GM19023 (cell line): ENCODE results near the gene PIAS3.
"Not testable (repeated sequence)": the region's sequence is repeated elsewhere in the genome, so short reads cannot be mapped to it uniquely, and the experiment has no call there.

ENCODE experiments used
- ATAC-seq: cut with Tn5 transposase; IDR thresholded peaks from one replicate; pipeline ENCODE4 v1.9.1; 2021; ENCODE audit warnings: mild to moderate bottlenecking, moderate library complexity; ENCODE audit not compliant: unreplicated experiment

Gene PIAS3

DNA sequence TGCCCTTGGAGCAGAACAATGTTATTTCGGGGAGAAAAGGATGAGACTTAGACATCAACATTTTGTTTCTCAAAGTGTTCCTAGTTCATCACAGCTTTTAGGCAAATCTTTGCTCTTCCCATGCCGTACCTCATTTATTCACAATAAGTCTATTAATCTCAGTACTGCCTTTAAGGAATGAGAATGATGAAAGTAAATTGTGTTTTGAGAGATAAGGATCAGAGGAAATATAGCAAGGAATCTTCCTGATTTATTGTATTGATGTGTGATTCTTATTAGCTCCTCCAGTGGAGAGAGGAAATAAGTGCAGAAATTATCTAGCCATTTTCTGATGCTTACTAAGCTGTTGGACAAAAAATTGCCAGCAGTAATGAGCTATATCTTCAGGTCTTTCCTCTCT is 32.9 kb downstream of the PIAS3 start:
- ATAC-seq: no peak

DNA sequence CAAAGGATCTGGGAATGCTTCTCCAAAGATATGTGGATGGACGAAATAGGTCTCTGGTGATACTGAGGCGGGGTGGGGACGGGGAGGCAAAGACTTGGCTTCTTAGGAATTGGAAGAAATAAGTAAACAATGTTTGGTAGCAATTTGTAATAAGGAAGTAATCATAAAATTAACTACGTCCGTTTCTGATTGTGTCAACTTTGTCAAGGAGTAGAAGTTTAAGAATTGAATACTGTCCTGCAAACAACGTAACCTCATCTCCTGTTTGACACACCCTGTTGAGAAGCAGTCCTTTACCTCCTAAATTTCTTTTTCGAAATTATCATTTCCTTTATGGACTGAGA is 34.4 kb downstream of the PIAS3 start:
- ATAC-seq: no peak

DNA sequence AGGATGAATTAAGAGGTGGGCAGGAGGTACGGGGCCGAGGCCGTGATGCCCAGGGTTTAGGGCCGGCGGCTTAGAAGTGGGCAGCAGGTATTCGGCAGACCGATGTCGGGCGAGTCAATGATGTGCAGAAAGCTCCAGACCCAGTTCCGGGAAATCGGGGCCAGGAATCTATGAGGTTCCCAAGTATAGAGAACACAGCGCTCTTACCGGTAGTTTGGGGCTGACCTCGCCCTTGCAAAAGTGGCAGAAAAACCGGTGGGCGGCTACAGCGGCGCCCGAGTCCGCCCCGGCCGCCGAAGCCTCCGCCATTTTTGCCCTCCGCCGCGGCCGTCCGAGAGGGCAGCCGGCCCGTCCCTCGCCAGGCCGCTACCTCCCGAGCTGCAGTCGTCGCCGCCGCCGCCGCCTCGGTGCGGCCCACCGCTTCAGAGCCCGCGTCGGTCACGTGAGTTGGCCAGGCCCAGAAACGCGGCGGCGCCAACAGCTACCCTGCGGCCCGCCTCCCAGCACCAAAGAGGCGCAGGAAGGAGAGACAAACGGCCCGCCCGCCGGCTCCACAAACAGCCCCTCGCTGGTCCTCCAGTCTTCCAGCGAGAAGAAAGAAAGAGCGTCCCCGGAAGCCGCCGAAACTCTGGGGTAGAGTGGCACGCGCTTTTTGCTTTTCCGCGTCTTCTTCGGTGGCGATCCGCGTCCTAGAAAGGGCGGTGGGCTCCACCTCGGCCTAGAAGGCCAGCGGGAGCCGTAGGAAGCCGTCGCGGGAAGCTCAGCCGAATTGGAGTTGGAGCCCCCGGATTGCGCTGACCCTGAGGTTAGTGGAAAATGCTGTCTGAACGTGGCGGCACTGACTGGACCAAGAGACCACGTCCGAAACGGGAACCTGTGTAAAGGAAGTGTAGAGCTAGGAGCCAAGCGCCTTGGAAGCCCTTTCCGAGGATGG is 35.0 kb downstream of the PIAS3 start, which contains the start of the genes POLR3C and RNF115:
POLR3C (plus strand) TSS at position 636 of the 934 bp plus-strand sequence. CDS start 1,577 bp downstream, outside the sequence.
RNF115 (minus strand) TSS at position 531 of the 934 bp plus-strand sequence; CDS start at position 309, 222 bp downstream.
- ATAC-seq: peak; percentile 88

DNA sequence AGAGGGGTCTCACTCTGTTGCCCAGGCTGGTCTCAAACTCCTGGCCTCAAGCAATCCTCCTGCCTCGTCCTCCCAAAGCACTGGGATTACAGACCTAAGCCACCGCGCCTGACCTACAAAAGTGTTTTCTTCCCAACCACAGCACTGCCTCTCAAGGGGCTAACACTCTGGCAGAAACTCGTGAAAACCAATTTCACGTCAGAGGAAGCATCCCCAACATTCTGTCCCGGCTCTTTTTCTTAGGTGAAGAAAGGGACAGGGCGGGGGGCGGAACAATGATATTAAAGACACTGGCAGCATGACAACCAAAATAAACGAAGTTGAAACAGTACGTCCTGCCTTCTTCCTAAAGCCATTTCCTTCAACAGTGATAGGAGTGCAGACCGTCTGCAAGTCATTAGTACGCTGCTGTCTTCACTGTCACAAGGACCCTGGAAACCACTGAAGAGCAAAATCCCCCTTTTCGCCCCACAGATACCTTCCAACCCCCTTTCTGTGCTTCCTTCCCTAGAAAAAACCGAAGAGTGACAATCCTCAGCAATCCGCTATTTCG is 36.0 kb downstream of the PIAS3 start:
- not testable (repeated sequence) for ATAC-seq

DNA sequence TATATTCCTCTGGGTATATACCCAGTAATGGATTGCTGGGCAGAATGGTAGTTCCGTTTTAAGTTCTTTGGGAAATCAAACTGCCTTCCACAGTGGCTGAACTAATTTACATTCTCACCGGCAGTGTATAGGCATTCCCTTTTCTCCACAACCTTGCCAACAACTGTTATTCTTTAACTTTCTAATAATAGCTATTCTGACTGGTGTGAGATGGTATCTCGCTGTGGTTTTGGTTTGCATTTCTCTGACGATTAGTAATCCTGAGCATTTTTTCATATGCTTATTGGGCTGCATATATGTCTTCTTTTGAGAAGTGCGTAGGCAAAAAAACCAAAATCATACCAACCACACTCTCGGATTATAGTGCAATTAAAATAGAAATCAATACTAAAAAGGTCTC is 40.8 kb downstream of the PIAS3 start:
- ATAC-seq: not testable (repeated sequence)

DNA sequence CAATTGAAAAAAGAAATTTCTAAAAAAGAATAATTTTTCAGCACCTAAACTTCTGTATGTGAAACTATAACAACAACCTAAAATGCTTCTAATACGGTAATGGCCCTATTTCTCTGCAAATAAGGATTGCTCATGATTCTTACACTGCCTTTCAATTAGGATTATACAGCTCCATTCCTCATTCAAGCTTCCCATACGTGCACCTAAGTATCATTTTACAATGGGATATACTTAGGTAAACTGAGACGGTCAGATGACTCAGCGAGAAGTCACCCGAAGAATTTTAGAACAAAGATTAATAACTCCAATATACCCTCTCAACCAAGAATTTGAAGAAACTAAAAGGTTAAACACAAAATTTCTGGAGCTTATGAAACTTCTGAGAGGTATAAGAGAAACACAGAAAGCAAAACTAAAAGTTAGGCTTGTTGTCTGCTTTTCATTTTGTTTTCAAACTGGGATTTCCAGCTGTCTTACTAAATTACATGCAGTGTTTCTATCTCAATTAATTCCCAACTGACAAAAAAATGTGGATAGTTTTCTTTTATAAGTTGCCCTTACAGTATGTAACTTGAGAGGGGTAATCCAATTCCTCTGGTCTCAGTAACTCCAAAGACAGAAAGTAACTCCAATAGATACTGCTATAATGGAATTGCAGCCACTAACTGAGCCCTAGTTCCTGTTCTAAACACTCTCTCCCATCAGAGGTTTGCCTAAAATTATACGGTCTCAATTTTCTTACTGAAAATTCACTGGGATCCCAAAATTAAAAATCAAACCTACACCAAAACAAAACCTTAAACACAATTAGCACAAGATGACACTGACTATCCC is 45.7 kb downstream of the PIAS3 start:
- not testable (repeated sequence) for ATAC-seq

DNA sequence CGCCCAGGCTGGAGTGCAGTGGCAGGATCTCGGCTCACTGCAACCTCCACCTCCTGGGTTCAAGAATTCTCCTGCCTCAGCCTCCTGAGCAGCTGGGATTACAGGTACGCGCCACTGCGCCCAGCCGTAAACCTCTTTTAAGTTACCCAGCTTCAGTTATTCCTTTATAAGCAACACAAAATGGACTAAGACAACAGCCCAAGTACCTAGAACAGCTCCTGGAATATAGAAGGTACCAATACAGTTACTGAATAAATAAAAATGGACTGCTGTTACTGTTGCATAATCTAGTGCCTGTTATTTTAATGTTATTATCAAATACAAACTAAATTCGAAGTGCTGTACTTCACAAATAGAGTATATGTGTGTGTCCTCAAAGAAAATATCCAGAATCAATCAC is 52.0 kb downstream of the PIAS3 start:
- ATAC-seq: no peak

DNA sequence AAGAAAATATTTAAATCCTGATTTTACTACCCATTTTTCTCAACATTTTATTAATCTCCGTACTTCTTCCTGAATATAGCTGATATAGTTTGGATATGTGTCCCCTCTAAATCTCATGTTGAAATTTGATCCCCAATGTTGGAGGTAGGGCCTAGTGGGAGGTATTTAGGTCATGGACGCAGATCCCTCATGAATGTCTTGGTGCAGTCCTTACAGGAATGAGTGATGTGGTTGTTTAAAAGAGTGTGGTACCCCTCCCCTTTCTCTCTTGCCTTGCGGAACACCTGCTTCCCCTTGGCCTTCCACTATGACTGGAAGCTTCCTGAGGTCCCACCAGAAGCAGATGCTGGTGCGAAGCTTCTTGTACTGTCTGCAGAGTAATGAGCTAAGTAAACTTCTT is 52.5 kb downstream of the PIAS3 start:
- ATAC-seq: no peak

DNA sequence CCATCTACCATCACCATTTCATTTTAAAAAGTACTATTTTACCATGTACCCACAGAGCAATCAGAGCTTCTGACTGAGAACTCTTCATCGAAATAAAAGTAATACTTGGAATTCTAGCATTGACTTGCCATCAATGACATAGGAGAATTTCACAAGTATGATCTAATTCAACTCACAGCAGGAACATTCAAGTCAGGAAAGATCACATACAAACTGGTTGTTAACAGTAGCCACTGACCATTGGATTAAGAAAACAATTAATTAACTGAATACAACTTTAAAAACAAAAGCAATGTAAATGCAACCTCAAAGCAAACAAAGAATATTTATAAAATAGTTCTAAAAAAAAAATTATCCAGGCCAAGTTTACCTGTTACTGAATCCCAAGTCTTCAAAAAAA is 53.8 kb downstream of the PIAS3 start:
- ATAC-seq: no peak

DNA sequence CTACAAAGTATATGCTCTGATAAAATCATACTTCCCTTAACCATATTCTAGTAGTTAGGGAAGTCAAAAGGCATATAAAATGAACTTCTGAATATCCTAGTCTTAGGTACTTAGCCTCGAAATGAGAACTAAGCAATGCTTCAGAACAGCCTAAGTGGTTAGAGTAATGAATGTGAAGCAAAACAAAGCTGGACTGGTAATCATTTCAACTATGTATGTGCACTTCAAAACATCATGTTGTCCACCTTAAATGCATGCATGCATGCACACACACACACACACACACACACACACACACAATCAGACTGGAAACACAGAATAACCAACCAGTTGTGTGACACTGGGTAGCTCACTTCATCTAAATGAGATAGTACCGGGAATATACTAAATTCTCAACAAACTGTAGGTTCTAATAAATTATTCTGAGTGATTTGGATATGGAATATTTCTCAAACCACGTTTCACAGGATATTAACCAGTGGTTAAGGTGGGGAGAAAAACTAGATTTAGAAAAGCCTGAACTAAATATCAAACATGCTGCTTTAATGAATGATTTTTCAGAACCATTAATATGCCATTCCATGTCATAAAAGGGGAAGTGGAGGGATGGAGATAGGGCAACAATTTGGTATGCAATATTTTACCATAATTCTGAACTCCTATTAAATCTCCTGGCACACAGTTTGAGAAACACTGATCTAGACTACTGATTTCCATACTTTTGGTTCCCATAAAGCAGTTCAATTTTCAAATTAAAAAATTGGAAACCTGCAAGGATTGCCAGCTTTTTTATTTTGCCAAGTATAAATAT is 54.4 kb downstream of the PIAS3 start:
- ATAC-seq: no peak

DNA sequence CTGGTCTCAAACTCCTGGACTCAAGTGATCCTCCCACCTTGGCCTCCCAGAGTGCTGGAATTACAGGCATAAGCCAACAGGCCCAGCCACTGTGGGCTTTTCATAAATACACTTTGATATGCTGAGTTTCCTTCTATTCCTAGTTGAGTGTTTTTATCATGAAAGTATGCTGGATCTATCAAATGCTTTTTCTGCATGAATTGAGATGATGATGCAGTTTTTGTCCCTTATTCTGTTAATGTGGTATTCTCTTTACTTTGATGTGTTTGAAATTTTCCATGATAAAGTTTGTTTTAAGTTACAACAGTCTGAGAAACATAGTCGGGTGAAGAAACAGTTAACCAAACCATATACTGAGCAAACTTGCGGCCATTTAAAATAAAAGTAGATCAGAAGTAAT is 59.1 kb downstream of the PIAS3 start:
- ATAC-seq: no peak
